IMR-90 (cell line): Measurements from ENCODE around the gene IRS2.

Source experiments
- FOS ChIP-seq: fragments of 150-350 bp; IDR thresholded peaks from 2 replicates; pipeline ENCODE4 v1.6.1; 2016; ENCODE audit warnings: low read depth, low read length
- MAFK ChIP-seq: IDR thresholded peaks from 2 replicates; pipeline ENCODE4 v1.6.1; 2012; ENCODE audit warnings: low read depth, low read length, improper control_type of control experiment
- MXI1 ChIP-seq: IDR thresholded peaks from 2 replicates; pipeline ENCODE4 v1.6.1; 2012; ENCODE audit warnings: low read depth, mild to moderate bottlenecking, low read length, moderate library complexity, borderline replicate concordance
- NFE2L2 ChIP-seq: fragments of 150-350 bp; IDR thresholded peaks from 2 replicates; pipeline ENCODE4 v1.6.1; 2016; ENCODE audit warnings: low read depth, mild to moderate bottlenecking, low read length
- POLR2A ChIP-seq: IDR thresholded peaks from 2 replicates; pipeline ENCODE4 v1.6.1; 2012; ENCODE audit warnings: mild to moderate bottlenecking, low read depth, low read length
- RAD21 ChIP-seq: IDR thresholded peaks from 2 replicates; pipeline ENCODE4 v1.6.1; 2012; ENCODE audit warnings: low read length, improper control_type of control experiment
- RCOR1 ChIP-seq: IDR thresholded peaks from 2 replicates; pipeline ENCODE4 v1.6.1; 2012; ENCODE audit warnings: mild to moderate bottlenecking, low read length, improper control_type of control experiment; ENCODE audit not compliant: insufficient replicate concordance
- RFX5 ChIP-seq: IDR thresholded peaks from 2 replicates; pipeline ENCODE4 v1.8.0; 2012; ENCODE audit warnings: low read depth, mild to moderate bottlenecking, low read length, moderate library complexity
- SMC3 ChIP-seq: fragments of 150-350 bp; IDR thresholded peaks from 2 replicates; pipeline ENCODE4 v1.6.1; 2016; ENCODE audit warnings: low read depth, mild to moderate bottlenecking, antibody characterized with exemption, low read length, moderate library complexity
- TF ChIP-seq, protein P1 (sequence below): conservative IDR thresholded peaks from 2 replicates; pipeline ENCODE4 v1.5.1; 2012; ENCODE audit warnings: mild to moderate bottlenecking, low read depth, low read length, improper control_type of control experiment

DNA sequence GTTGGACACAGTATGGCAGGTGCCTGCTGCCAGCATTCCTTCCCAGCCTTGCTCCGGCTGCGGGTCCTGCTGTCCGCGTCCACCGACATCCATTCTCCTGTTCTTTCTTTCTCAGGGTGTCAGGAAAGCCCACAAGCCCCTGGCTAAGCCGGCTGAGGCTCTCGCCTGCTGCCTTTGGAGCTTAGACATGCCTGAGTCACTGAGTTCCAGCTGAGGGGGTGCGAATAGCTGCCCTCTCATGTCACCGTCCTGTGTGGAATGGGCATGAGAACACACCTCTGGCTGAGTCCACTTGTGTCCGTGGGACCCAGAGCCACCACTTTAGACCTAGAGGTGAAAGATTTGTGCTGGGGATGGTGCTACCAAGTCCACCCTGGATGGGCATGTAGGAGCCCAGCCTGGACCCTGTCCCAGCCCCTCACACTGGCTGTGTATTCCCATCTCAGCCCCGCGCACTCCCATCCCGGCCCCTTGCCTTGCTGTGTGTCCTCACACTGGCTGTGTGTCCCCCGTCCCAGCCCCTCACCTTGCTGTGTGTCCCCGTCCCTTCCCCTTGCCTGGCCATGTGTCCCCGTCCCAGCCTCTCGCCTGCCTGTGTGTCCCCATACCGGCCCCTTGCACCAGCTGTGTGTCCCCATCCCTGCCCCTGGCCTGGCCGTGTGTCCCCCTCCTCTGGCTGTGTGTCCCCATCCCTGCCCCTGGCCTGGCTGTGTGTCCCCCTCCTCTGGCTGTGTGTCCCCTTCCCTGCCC, 24.6 kb upstream of the IRS2 start:
- TF ChIP-seq, protein P1, sequence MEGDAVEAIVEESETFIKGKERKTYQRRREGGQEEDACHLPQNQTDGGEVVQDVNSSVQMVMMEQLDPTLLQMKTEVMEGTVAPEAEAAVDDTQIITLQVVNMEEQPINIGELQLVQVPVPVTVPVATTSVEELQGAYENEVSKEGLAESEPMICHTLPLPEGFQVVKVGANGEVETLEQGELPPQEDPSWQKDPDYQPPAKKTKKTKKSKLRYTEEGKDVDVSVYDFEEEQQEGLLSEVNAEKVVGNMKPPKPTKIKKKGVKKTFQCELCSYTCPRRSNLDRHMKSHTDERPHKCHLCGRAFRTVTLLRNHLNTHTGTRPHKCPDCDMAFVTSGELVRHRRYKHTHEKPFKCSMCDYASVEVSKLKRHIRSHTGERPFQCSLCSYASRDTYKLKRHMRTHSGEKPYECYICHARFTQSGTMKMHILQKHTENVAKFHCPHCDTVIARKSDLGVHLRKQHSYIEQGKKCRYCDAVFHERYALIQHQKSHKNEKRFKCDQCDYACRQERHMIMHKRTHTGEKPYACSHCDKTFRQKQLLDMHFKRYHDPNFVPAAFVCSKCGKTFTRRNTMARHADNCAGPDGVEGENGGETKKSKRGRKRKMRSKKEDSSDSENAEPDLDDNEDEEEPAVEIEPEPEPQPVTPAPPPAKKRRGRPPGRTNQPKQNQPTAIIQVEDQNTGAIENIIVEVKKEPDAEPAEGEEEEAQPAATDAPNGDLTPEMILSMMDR: no peak
- no peak for TF ChIP-seq RFX5
- TF ChIP-seq POLR2A: no peak
- TF ChIP-seq RCOR1: no peak
- no peak for TF ChIP-seq FOS
- TF ChIP-seq NFE2L2: no peak
- no peak for TF ChIP-seq RAD21
- TF ChIP-seq MXI1: no peak
- TF ChIP-seq SMC3: no peak
- no peak for TF ChIP-seq MAFK
